GM12874 (cell line): Measurements from ENCODE around the gene ARG1.

Experiments
- TF ChIP-seq, protein P1 (sequence below): IDR thresholded peaks from 2 replicates; pipeline ENCODE4 v1.5.1; 2011; ENCODE audit warnings: low read depth, mild to moderate bottlenecking, control low read depth, low read length, moderate library complexity; ENCODE audit not compliant: insufficient read depth

The ARG1 gene

GRCh38 chr6:131572686-131573415 lies at the start of gene ARG1:
ARG1 (plus strand) TSS chr6:131573226; CDS start chr6:131573283, 57 bp downstream.
- TF ChIP-seq, protein P1, sequence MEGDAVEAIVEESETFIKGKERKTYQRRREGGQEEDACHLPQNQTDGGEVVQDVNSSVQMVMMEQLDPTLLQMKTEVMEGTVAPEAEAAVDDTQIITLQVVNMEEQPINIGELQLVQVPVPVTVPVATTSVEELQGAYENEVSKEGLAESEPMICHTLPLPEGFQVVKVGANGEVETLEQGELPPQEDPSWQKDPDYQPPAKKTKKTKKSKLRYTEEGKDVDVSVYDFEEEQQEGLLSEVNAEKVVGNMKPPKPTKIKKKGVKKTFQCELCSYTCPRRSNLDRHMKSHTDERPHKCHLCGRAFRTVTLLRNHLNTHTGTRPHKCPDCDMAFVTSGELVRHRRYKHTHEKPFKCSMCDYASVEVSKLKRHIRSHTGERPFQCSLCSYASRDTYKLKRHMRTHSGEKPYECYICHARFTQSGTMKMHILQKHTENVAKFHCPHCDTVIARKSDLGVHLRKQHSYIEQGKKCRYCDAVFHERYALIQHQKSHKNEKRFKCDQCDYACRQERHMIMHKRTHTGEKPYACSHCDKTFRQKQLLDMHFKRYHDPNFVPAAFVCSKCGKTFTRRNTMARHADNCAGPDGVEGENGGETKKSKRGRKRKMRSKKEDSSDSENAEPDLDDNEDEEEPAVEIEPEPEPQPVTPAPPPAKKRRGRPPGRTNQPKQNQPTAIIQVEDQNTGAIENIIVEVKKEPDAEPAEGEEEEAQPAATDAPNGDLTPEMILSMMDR, result no peak

DNA sequence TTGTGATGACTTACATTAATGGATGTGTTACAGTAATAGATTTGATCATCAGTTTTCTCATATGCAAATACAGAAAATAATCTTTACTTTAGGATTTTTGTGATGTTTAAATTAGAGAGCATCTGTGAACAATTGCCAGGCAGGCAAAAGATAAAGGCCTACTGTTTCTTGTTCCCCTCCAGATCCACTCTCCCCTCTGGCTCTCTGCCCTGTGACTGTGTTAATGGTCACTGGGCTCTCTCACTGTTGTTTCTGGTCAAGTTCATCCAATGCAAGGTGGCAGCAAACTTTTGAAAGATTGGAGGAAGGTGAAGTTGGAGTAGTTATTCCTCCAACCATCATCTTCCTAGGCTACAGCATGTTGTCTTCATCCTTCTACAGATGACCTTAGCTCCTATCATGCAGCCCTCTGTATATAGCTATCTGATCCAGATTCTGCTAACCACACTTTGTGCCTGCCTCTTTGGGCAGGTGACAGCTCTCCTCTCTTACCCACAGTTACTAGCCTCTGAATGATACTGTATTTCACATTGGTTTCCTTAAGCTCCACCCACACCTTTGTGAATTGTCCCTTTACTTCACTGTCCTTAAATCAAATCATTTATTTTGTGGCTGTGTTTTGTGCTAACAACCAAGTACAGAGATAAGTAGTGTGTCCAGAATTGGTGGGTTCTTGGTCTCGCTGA lies 48.9 kb upstream of the ARG1 start:
- TF ChIP-seq, protein P1, result no peak

GRCh38 chr6:131524695-131525336 lies 48.2 kb upstream of the ARG1 start:
- TF ChIP-seq, protein P1, result no peak

- TF ChIP-seq, protein P1, result no peak
Measured at GRCh38 chr6:131532580-131533039, 40.4 kb upstream of the ARG1 start.

DNA sequence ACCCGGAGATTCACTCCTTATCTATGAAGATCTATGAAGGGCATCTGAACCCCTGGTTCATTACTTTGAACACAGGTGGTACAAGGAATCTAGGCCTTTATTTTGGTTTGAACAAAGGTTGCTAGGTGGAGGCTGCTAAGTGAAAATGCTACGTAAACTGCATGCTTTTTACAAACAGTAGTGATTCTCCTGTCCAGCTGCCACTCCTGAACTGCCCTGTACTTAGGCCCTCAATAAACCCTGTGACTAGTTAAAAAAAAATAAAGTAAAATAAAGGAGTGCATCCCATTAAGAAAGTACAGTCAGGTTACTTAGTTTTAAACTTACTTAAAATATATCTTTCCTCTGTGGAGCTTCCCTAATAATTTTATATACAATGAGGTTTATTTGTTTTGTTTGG lies 27.7 kb upstream of the ARG1 start:
- TF ChIP-seq, protein P1, result no peak

- TF ChIP-seq, protein P1, result no peak
Measured at GRCh38 chr6:131547488-131547887, 25.5 kb upstream of the ARG1 start.

- TF ChIP-seq, protein P1, result no peak
Measured at GRCh38 chr6:131548441-131548840, 24.6 kb upstream of the ARG1 start.
